Testis (tissue), 2 donors: ENCODE results near the gene NUDT14.

ENCODE experiments used
- CTCF ChIP-seq, 3 experiments: fragments of 450-650 bp in 2 of 3; fragments of 200-600 bp in 1 of 3; sonication (generic) in 1 of 3; IDR thresholded peaks; one replicate each; pipeline ENCODE4 v1.5.1; 2016 to 2019; ENCODE audit warnings: antibody characterized with exemption in 3 of 3, mild to moderate bottlenecking in 2 of 3, moderate library complexity in 1 of 3
- POLR2A ChIP-seq: fragments of 450-650 bp; IDR thresholded peaks from one replicate; pipeline ENCODE4 v1.6.1; 2017; ENCODE audit warnings: antibody characterized with exemption, mild to moderate bottlenecking, moderate library complexity

GRCh38 chr14:105198588-105198987, 17.5 kb upstream of the NUDT14 start:
- TF ChIP-seq CTCF (IDR thresholded peaks at IDR 0.05) = no peak
- no peak for TF ChIP-seq POLR2A
